ENCODE measurements around the gene MPPED2.
"Not testable (repeated sequence)": the region's sequence is repeated elsewhere in the genome, so short reads cannot be mapped to it uniquely, and the experiment has no call there.

MPPED2 gene

GRCh38 chr11:30578406-30578805 lies 7.7 kb downstream of the MPPED2 start:
- DNase-seq = no peak

DNA sequence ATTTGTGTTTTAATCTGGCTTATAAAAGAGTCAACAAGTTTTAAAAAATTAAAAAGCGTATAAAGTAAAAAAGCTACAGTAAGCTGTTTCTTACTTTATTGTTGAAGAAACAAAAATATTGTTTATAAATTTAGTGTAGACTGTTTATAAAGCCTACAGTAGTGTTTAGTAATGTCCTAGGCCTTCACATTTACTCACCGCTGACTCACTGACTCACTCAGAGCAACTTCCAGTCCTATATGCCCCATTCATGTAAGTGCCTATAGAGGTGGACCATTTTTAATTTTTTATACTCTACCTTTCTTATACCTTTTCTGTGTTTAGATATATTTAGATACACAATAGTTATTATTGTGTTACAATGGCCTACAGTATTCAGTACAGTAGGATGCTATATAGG lies 12.2 kb downstream of the MPPED2 start:
- DNase-seq = no peak

DNA sequence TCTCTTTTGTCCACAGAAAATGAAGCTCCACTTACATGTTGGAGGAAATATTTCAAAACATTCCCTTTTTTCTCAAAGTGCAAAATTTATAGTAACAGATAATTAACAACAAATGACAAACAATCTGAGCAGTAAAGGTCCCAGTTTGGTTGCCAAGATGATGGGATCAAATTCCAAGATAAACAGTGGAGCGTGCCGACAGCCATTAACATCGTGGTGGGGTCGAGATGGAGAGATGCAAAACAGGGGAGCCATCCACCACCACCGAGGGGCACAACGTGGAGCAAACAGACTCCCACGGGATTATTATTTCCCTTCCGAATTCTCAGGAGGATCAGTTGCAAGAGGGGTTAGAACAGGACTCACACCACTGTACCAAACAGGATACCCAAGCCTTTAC lies 17.2 kb downstream of the MPPED2 start:
- DNase-seq = no peak

- no peak for DNase-seq
These were observed 18.5 kb downstream of the MPPED2 start for GRCh38 chr11:30567644-30568043.

- DNase-seq = no peak
These were observed 19.0 kb downstream of the MPPED2 start for GRCh38 chr11:30567120-30567519.

DNA sequence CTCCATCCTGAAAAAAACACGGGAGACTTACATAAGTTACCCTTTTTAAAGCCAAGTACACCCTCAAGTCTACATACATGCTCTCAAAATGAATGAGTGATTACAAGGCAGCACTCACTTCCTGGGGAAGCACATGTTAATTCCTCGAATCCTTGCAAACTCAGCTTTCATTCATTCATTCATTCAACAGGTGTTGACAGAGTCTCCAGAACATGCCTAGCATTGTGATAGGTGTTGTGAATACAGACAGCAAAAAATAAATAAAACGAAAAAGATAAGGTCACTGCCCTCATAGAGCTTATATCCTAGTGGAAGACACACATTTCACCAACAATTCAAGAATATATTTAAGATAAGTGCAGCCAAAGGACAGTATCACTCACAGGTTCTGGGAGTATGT lies 19.7 kb downstream of the MPPED2 start:
- DNase-seq = no peak

- no peak for DNase-seq
These were observed 21.1 kb downstream of the MPPED2 start for GRCh38 chr11:30565027-30565426.

DNA sequence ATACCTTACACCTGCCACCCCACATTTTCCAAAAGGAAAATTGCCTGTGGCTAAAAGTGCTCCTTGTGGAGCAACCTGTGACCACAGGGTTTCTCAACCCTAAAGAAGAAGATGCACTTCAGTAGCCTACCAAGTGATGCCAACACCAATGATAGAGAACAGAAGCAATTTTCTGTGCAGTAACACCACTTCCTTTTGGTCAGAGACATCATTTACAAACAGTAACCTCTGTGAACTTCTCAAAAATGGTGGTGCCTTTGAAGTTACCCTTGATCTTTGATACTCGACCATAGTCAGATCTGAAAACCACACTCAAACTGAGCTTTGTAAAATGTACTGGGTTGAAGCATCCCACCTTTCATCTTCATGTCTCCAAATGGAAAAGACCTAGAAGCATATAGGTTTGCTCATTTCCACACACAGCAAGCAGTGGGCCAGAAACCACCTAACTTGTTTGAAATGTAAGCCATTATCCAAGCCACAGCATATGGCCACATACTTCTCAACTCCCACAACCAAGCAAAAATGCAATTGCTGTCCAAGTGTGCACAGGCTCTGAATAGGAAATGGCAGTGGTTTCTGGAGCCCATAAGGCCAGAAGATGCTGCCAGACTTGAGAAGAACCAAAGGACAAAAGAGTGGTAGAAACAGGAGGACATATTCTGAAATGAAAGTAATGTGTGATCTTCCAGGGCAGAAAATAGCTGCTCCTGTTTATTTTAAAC lies 24.3 kb downstream of the MPPED2 start:
- DNase-seq = no peak

DNA sequence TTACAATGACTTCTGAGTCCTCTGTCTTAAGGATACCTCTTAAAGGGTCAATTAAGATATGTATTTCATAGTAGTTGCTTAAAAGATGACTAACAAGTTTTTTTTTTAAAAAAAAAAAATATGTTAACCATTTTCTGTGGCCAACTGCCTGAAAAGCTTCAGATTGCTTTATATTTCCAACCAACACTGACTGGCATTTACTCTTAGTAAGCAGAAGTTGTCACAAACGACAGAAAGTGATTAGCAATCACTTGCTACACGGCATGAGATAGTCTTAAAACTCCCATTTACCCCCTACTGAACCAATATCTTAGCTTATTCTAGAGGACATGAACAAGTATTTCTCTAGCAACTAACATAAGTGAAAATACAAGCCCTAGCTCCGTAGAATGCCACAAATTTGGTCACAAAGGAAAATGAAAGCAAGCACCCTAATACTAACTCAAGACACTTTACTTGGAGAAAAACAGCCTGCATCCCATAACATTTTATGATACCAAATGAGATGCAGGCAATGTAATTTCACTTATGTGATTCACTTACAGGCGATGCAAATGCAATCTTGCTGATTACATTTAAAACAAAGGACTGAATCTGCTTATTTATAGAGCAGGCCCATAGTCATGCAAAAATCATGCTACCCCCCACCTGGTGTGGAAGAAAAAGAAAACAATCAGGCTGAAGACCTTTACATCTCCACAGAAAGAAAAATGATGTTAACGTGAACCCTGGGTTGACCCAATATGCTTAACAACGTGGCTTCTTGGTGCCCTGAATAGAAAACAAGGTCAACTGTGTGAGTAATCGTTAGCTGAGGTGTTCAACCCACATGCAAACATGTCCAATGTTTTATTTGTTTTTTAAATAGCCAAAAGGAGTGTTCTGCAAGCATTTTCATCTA lies 25.7 kb downstream of the MPPED2 start:
- no peak for DNase-seq

DNA sequence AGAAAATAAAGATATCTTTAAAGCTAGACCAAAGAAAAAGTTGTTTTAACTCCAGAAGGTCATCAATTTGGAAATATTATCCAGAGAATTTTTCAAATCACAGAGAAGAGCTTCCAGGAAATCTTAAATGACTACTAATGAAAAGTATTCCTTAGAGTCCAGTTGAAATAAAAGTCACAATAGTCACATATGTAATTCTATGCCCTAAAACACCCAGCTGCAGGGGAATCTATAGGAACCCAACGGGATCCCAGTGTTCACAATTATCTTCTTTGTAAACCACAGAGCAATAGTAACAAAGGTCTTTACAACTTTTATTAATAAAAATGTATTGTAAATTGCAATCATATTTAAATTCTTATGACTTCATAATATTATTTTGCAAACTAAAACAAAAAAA lies 27.1 kb downstream of the MPPED2 start:
- DNase-seq = no peak

DNA sequence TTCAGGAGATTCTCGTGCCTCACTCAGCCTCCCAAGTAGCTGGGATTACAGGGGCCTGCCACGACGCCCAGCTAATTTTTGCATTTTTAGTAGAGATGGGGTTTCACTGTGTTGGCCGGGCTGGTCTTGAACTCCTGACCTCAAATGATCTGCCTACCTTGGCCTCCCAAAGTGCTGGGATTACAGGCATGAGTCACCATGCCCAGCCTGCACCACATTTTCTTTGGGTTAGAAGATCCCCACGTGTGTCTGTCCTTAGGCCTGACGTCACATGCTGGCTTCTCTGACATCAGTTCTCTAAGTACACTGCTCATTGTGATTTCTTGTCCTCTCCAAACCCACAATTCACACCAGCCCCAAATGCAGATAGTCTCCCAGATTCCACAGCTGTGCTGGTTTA lies 31.6 kb downstream of the MPPED2 start:
- not testable (repeated sequence) for DNase-seq

- no peak for DNase-seq
These were observed 32.5 kb downstream of the MPPED2 start for GRCh38 chr11:30553521-30554110.

GRCh38 chr11:30552839-30553238 lies 33.3 kb downstream of the MPPED2 start:
- no peak for DNase-seq

GRCh38 chr11:30550022-30550542 lies 36.1 kb downstream of the MPPED2 start:
- no peak for DNase-seq

DNA sequence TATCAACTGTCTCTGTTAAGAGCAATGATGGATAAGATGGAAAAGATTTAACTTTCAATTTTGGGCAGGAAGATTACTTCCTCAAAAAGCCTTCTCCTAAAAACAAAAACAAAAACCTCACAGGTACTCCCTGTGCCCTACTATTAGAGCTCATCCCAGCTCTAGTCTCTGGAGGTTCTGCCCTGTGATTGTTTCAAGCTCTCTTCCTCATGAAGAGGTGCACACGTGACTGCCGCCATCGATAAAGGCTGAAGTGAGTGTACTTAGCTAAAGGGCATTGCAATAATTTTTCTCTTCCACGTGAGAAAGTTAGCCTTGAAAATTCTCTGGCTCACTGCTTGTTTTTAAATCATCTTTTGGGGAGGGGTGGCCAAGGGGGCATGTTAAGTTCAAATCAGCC lies 36.6 kb downstream of the MPPED2 start:
- DNase-seq = no peak

- DNase-seq = no peak
These were observed 39.8 kb downstream of the MPPED2 start for GRCh38 chr11:30546334-30546733.

DNA sequence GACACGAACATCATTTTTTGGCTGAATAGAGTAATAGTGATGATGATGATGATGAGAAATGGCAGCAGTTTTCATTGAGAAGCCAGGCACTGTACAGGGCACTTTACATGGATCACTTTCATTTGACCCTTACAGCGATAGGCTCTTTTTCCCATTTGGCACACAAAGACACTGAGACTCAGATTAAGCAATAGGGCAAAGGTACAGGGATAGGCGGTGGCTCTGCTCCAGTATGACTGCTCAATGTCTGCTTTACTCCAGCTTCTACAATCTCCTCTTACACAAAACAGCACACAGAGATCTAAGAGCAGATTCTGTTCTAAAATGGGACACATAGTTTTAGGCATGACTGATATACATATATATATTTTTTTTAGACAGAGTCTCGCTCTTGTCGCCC lies 40.6 kb downstream of the MPPED2 start:
- no peak for DNase-seq

- no peak for DNase-seq
These were observed 43.1 kb downstream of the MPPED2 start for GRCh38 chr11:30543066-30543465.

DNA sequence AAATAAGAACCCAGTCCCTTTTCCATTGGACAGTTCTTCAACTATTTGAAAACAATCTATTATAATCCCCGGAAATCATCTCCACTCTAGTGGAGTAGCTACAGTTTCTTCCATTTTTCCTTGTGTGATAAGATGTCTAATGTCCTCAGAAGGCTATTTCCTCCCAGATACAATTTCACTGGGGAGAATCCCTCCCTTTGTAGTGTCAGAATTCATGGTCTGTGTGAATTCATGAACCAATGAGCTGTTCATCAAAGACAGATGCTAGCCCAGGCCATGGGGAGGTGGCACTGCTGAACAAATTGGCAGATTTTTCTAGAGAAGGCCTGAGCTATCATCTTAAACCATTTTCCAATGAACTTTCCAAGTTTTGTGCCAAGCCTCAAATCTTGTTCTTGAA lies 45.4 kb downstream of the MPPED2 start:
- DNase-seq = no peak

GRCh38 chr11:30538251-30538650 lies 47.9 kb downstream of the MPPED2 start:
- DNase-seq = no peak

DNA sequence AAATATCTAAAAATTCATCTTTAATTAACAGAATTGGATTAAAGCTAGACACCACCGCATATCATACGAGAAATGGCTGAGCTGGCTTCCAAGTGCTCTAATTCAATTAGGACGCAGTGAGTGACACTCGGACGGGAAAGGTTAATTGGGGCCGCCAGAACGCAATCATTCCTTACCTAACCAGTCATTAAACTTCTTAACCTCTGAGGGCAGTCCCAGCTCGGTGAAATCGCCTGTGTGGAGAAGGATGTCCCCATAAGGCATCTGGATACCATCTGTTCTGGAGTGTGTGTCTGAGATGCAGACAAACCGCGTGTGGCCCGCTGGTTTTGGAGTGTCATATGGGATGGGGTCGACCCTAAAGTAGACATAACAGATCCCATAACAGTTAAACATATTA lies 50.3 kb downstream of the MPPED2 start:
- DNase-seq = no peak

DNA sequence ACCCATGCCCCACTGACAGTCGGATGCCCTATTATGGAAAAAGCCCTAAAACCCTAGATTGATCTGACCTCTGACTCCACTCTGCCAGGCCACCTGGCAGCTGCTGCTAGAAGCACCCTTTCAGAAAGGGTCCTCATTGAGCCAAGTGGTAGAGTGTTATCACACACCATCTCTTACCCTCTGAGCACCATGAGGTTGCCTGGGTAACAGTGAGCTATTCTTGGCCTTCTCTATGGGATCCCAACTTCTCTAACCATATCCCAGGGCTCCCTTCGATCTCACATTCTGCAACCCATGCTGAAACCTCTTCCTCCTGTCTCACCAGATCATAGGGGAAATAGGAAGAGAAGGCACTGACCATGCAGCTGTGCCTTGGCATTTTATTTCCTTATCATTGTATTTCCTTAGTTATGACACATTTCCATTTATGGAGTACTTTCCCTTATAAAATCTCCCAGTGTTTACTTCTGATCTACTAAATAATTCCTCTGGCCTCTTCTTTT lies 52.7 kb downstream of the MPPED2 start:
- no peak for DNase-seq

GRCh38 chr11:30527566-30527965 lies 58.6 kb downstream of the MPPED2 start:
- DNase-seq = no peak

GRCh38 chr11:30526558-30526957 lies 59.6 kb downstream of the MPPED2 start:
- DNase-seq = no peak

Measured in OCI-M1 (cell line).